ENCODE data around the gene IQSEC3.

IQSEC3 gene

GRCh38 chr12:175250-175649, 108.7 kb downstream of the IQSEC3 start (continued):
- no peak for TF ChIP-seq ZNF549 (tag by site-specific recombination; IDR thresholded peaks at IDR 0.05)
- no peak for TF ChIP-seq ZBTB21 (tag by site-specific recombination; IDR thresholded peaks at IDR 0.05)
- peak; percentile 82 for TF ChIP-seq ZNF398 (tag by site-specific recombination; IDR thresholded peaks at IDR 0.05)

GRCh38 chr12:175759-176158, 109.2 kb downstream of the IQSEC3 start:
- Histone ChIP-seq H3K4me3 (ENCODE audit: low read depth, low read length) (no peak overlapping the region), H3K27ac (ENCODE audit: extremely low read depth, low read depth, low read length) (no peak overlapping the region), H3K4me1 (ENCODE audit: control insufficient read depth, insufficient read depth, low read length) (no peaks in the 10 kb centered on the region), H3K9me3 (ENCODE audit: control insufficient read depth, insufficient read depth, low read depth, low read length) (no peaks in the 10 kb centered on the region), H3K36me3 (ENCODE audit: control insufficient read depth in 2 of 2, insufficient read depth in 1 of 2, low read length in 2 of 2) (no peaks in the 10 kb centered on the region)
- no peak for TF ChIP-seq PRDM2 (tag by site-specific recombination; IDR thresholded peaks at IDR 0.05; ENCODE audit: borderline replicate concordance)
- no peak for TF ChIP-seq ZNF660 (tag by site-specific recombination; IDR thresholded peaks at IDR 0.05)
- TF ChIP-seq SCRT1 (tag by site-specific recombination; IDR thresholded peaks at IDR 0.05; ENCODE audit: borderline replicate concordance): no peak
- TF ChIP-seq REST (tag by site-specific recombination; IDR thresholded peaks at IDR 0.05): no peak
- no peak for TF ChIP-seq ZNF629 (tag by site-specific recombination; IDR thresholded peaks at IDR 0.05)
- TF ChIP-seq ZNF510 (tag by site-specific recombination; IDR thresholded peaks at IDR 0.05; ENCODE audit: insufficient replicate concordance): no peak
- no peak for TF ChIP-seq ZSCAN23 (tag by site-specific recombination; IDR thresholded peaks at IDR 0.05)
- TF ChIP-seq ZNF692 (tag by site-specific recombination; IDR thresholded peaks at IDR 0.05): no peak
- no peak for TF ChIP-seq ZNF24 (tag by site-specific recombination; IDR thresholded peaks at IDR 0.05)
- POLR2A ChIA-PET: no interaction called here
- CTCF ChIA-PET: interaction anchor here (1.8 kb wide), 1 partner anchor 15 kb away, joined by 5 read pairs; no protein-coding TSS in a partner anchor
